Measurements from ENCODE around the gene TMUB2.

Gene TMUB2

DNA sequence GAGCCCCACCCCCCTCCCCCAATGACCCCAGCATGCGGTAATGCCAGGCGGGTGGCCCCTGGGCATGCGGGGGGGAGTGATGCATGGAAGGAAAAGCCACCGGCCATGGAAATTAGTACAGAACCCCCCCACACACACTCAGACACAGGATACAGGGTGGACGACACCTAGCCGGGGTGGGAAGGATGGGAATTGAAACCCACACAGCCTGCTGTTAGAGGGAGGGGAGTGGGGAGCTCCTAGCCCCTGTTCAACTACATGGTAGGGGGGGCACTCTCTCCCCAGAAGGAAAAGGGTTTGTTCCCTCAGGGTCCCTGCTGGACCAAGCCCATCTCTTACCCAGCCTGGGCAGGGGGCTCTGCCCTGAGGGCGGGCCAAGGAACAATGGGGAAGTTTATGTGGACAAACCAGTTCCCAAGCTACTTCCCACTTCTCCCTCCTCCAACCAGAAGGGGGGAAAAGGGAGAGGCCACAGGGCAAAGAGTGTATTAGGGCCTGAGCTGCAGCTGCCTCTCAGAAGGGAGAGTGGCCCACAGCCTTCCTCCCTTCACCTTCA, 5.2 kb downstream of the TMUB2 start:
- H3K79me2 ChIP-seq (ENCODE audit: low read length), result peaks cover 16% of the 10 kb centered on the region
- peaks cover 8% of the 10 kb centered on the region for H3K4me1 ChIP-seq (ENCODE audit: low read length)
- no peak overlapping the region for H2AFZ ChIP-seq (ENCODE audit: low read depth, low read length)
- H3K9ac ChIP-seq (ENCODE audit: low read length), result no peak overlapping the region
- H3K4me3 ChIP-seq (ENCODE audit: low read length), result no peak overlapping the region
- no peak overlapping the region for H3K4me2 ChIP-seq (ENCODE audit: low read length)
- H3K27me3 ChIP-seq (ENCODE audit: low read depth, low read length), result no peaks in the 10 kb centered on the region
- peaks cover 26% of the 10 kb centered on the region for H3K36me3 ChIP-seq (replicated peaks; ENCODE audit: low read depth, low read length)
- no peaks in the 10 kb centered on the region for H3K9me3 ChIP-seq (ENCODE audit: insufficient read depth, low read length)
- no peak overlapping the region for H3K27ac ChIP-seq (ENCODE audit: low read length)
- H4K20me1 ChIP-seq (ENCODE audit: insufficient read depth, low read length), result no peaks in the 10 kb centered on the region
- TF ChIP-seq, protein P1, sequence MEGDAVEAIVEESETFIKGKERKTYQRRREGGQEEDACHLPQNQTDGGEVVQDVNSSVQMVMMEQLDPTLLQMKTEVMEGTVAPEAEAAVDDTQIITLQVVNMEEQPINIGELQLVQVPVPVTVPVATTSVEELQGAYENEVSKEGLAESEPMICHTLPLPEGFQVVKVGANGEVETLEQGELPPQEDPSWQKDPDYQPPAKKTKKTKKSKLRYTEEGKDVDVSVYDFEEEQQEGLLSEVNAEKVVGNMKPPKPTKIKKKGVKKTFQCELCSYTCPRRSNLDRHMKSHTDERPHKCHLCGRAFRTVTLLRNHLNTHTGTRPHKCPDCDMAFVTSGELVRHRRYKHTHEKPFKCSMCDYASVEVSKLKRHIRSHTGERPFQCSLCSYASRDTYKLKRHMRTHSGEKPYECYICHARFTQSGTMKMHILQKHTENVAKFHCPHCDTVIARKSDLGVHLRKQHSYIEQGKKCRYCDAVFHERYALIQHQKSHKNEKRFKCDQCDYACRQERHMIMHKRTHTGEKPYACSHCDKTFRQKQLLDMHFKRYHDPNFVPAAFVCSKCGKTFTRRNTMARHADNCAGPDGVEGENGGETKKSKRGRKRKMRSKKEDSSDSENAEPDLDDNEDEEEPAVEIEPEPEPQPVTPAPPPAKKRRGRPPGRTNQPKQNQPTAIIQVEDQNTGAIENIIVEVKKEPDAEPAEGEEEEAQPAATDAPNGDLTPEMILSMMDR (IDR thresholded peaks at IDR 0.05; ENCODE audit: low read depth, low read length), result no peak
- TF ChIP-seq EZH2phosphoT487 (IDR thresholded peaks at IDR 0.05; ENCODE audit: low read depth), result no peak

DNA sequence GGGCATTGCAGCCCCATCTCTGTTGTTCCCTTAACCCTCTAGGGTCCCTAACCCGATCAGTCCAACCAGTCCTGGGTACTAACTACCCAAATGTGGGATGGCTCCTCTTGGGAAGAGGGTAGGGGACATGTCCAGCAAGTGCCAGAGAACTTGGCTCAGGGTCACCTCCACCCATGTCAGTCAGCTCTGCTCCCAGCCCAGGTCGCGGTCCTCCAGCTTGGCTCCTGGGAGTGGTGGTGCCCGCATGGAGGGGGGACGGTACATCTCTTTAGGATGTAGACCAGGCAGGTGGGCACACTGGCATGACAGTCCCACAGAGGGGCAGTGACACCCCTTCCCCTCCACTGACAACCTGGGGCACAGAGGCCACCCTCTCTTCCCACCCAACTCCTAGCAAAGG, 6.0 kb downstream of the TMUB2 start:
- peaks cover 17% of the 10 kb centered on the region for H3K79me2 ChIP-seq (ENCODE audit: low read length)
- TF ChIP-seq, protein P1 (IDR thresholded peaks at IDR 0.05; ENCODE audit: low read depth, low read length), result no peak
- no peak for TF ChIP-seq EZH2phosphoT487 (IDR thresholded peaks at IDR 0.05; ENCODE audit: low read depth)
- H3K9ac ChIP-seq (ENCODE audit: low read length), result no peak overlapping the region
- no peak overlapping the region for H2AFZ ChIP-seq (ENCODE audit: low read depth, low read length)
- no peaks in the 10 kb centered on the region for H3K9me3 ChIP-seq (ENCODE audit: insufficient read depth, low read length)
- no peak overlapping the region for H3K4me3 ChIP-seq (ENCODE audit: low read length)
- no peak overlapping the region for H3K27ac ChIP-seq (ENCODE audit: low read length)
- peaks cover 32% of the 10 kb centered on the region for H3K36me3 ChIP-seq (replicated peaks; ENCODE audit: low read depth, low read length)
- peaks cover 10% of the 10 kb centered on the region for H3K4me1 ChIP-seq (ENCODE audit: low read length)
- no peaks in the 10 kb centered on the region for H3K27me3 ChIP-seq (ENCODE audit: low read depth, low read length)
- H3K4me2 ChIP-seq (ENCODE audit: low read length), result no peak overlapping the region
- no peaks in the 10 kb centered on the region for H4K20me1 ChIP-seq (ENCODE audit: insufficient read depth, low read length)

DNA sequence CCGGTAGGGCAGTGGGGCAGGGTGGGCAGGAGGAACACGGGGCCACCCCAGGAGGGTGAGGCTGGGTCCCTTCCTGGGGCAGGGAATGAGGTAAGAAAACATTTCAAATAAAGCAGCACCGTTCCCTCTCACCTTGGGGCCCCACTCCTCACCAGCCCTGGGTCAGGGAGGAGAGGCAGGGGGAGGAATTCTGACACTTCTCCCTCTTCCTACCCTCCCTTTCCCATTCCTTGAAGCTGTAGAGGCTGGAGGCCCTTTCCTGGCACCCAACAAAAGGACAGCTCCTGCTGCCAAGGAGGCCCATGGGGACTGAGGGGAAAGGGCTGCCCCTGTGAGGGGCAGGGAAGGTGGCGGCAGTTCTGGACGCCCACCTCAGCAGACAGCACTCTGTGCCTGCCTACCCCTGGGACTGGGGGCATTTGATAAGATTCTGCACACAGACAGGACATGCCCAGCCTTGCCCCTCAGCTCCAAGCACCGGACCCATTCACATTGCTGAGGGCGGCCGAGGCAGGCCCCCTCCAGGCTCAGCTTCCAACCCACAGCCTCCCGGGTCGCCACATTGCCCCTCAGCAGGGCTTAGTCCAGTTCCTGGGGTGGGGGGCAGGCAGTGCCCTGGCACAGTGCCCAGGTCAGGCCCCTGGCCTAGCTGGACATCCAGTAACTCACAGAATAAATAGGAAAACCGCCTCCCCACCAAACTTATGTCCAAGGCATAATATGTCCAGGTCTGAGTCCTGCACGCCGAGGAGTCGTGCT, 6.7 kb downstream of the TMUB2 start:
- no peak overlapping the region for H3K4me2 ChIP-seq (ENCODE audit: low read length)
- no peaks in the 10 kb centered on the region for H3K27me3 ChIP-seq (ENCODE audit: low read depth, low read length)
- TF ChIP-seq, protein P1 (IDR thresholded peaks at IDR 0.05; ENCODE audit: low read depth, low read length), result no peak
- TF ChIP-seq EZH2phosphoT487 (IDR thresholded peaks at IDR 0.05; ENCODE audit: low read depth), result no peak
- no peaks in the 10 kb centered on the region for H4K20me1 ChIP-seq (ENCODE audit: insufficient read depth, low read length)
- H3K36me3 ChIP-seq (replicated peaks; ENCODE audit: low read depth, low read length), result peaks cover 33% of the 10 kb centered on the region
- H2AFZ ChIP-seq (ENCODE audit: low read depth, low read length), result no peak overlapping the region
- no peak overlapping the region for H3K4me3 ChIP-seq (ENCODE audit: low read length)
- no peak overlapping the region for H3K9ac ChIP-seq (ENCODE audit: low read length)
- peaks cover 9% of the 10 kb centered on the region for H3K4me1 ChIP-seq (ENCODE audit: low read length)
- peaks cover 18% of the 10 kb centered on the region for H3K79me2 ChIP-seq (ENCODE audit: low read length)
- no peaks in the 10 kb centered on the region for H3K9me3 ChIP-seq (ENCODE audit: insufficient read depth, low read length)
- no peak overlapping the region for H3K27ac ChIP-seq (ENCODE audit: low read length)

DNA sequence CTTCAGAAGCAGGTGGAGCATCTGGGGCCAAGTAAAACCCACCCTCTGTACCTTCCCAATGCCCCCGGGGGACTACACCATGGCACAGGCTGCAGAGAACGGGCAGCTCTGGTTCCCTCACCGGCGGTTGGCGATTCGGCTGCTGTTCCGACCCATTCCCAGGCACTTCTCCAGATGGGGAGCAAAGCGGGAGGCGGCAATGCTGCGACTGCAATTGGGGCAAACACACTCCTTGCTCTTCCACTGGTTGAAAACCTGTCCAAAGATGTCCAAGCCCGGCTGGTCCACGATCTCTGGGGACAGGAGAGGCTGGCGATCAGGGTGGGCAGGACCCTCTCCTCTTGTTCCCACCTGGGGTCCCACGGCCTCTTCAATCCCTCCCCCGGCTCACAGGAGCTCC, 10.3 kb downstream of the TMUB2 start:
- H3K4me2 ChIP-seq (ENCODE audit: low read length), result no peak overlapping the region
- H3K27me3 ChIP-seq (ENCODE audit: low read depth, low read length), result no peaks in the 10 kb centered on the region
- H3K27ac ChIP-seq (ENCODE audit: low read length), result no peak overlapping the region
- no peaks in the 10 kb centered on the region for H4K20me1 ChIP-seq (ENCODE audit: insufficient read depth, low read length)
- TF ChIP-seq, protein P1 (IDR thresholded peaks at IDR 0.05; ENCODE audit: low read depth, low read length), result no peak
- TF ChIP-seq EZH2phosphoT487 (IDR thresholded peaks at IDR 0.05; ENCODE audit: low read depth), result no peak
- no peak overlapping the region for H3K4me3 ChIP-seq (ENCODE audit: low read length)
- H3K79me2 ChIP-seq (ENCODE audit: low read length), result peaks cover 28% of the 10 kb centered on the region
- peaks cover 29% of the 10 kb centered on the region for H3K36me3 ChIP-seq (replicated peaks; ENCODE audit: low read depth, low read length)
- peaks cover 14% of the 10 kb centered on the region for H3K4me1 ChIP-seq (ENCODE audit: low read length)
- H2AFZ ChIP-seq (ENCODE audit: low read depth, low read length), result no peak overlapping the region
- no peak overlapping the region for H3K9ac ChIP-seq (ENCODE audit: low read length)
- H3K9me3 ChIP-seq (ENCODE audit: insufficient read depth, low read length), result no peaks in the 10 kb centered on the region
